GM23248 (cell line): ENCODE results near the gene TRAPPC3.

ENCODE experiments used
- EZH2 ChIP-seq: fragments of 200-600 bp; sonication (generic); IDR thresholded peaks from 2 replicates; pipeline ENCODE4 v1.6.1; 2018; ENCODE audit warnings: antibody characterized with exemption, mild to moderate bottlenecking; ENCODE audit not compliant: insufficient read depth, poor library complexity, severe bottlenecking
- EZH2phosphoT487 ChIP-seq: fragments of 200-600 bp; sonication (generic); IDR thresholded peaks from 2 replicates; pipeline ENCODE4 v1.6.1; 2018; ENCODE audit warnings: antibody characterized with exemption, moderate library complexity, mild to moderate bottlenecking, low read depth; ENCODE audit not compliant: insufficient read depth

GRCh38 chr1:36157973-36158826 lies 8.9 kb upstream of the TRAPPC3 start:
- TF ChIP-seq EZH2 (no peak), EZH2phosphoT487 (no peak)
